C4-2B (cell line): ENCODE results near the gene NEU4.
"Not testable (repeated sequence)": the region's sequence is repeated elsewhere in the genome, so short reads cannot be mapped to it uniquely, and the experiment has no call there.

Experiments
- H3K27ac ChIP-seq: fragments of 450-650 bp; 2 replicates; pipeline ENCODE4 v1.5.1; 2017
- ZFX ChIP-seq: fragments of 450-650 bp; IDR thresholded peaks from 2 replicates; pipeline ENCODE4 v1.6.1; 2017
- TF ChIP-seq, protein P1 (sequence below): fragments of 450-650 bp; conservative IDR thresholded peaks from 2 replicates; pipeline ENCODE4 v1.5.1; 2017; ENCODE audit warnings: mild to moderate bottlenecking

Gene NEU4

DNA sequence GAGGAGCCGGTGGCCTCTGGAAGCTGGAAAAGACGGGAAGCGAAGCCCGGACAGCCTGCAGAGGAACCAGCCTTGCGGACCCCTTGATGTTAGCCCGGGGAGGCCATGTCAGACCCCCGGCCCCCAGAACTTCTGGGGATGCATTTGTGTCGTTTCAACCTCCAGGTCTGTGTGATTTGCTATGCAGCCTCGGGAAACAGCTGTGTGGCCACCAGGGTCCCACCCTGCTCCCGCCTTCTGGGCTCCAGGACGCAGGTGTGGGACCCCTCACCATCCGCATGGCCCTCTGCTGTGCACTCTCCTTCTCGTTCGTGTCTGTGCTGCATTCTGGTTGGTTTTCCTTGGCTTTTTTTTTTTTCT, 13.3 kb downstream of the NEU4 start:
- no peak overlapping the region for H3K27ac ChIP-seq
- TF ChIP-seq, protein P1, sequence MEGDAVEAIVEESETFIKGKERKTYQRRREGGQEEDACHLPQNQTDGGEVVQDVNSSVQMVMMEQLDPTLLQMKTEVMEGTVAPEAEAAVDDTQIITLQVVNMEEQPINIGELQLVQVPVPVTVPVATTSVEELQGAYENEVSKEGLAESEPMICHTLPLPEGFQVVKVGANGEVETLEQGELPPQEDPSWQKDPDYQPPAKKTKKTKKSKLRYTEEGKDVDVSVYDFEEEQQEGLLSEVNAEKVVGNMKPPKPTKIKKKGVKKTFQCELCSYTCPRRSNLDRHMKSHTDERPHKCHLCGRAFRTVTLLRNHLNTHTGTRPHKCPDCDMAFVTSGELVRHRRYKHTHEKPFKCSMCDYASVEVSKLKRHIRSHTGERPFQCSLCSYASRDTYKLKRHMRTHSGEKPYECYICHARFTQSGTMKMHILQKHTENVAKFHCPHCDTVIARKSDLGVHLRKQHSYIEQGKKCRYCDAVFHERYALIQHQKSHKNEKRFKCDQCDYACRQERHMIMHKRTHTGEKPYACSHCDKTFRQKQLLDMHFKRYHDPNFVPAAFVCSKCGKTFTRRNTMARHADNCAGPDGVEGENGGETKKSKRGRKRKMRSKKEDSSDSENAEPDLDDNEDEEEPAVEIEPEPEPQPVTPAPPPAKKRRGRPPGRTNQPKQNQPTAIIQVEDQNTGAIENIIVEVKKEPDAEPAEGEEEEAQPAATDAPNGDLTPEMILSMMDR: no peak
- no peak for TF ChIP-seq ZFX

DNA sequence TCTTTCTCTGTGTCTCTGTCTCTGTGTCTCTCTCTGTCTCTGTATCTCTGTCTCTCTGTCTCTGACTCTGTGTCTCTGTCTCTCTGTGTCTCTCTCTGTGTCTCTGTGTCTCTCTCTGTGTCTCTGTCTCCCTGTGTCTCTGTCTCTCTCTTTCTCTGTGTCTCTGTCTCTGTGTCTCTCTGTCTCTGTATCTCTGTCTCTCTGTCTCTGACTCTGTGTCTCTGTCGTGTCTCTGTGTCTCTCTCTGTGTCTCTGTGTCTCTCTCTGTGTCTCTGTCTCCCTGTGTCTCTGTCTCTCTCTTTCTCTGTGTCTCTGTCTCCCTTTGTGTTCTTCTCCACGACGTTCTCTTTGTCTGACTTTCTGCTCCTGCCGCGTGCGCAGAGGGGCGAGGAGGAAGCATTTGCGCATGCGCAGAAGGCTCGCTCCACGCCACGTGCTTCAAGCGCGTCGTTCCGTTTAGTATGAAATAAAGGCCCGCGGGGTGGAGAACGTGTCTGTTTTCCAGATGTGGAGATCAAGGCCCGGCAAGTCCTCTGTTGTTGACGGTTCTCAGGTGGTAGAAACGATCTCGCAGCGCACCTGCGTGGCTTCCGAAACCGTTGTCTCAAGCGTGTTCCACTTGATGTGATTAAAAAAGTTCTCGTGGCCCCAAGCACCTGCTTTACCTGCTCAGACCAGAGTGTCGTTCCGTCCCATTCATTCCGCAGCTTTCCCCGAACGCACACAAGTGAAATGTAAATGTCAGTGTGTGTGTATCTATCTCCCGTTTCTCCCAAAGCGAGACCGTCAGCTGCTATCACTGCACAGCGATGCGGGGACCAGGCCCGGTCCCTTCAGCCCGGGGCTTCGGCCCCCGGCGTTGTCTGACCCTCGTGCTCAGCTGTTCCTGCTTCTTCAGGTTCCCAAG, 14.8 kb downstream of the NEU4 start:
- not testable (repeated sequence) for H3K27ac ChIP-seq

DNA sequence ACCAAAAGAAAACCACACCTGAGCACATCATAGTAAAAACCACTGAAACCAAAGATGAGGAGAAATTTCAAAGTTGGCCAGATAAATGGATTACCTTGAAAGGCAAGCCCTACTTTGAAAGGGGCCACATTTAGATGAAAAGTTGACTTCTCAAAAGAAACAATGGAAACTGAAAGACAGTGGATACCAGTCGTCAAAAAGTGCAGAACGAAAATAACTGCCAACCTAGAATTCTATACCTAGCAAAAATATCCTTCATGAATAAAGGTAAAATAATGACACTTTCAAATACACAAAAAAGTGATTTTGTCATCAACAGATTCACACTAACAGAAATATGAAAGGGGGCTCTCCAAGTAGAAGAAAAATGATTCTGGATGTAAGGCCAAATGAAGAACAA, 18.4 kb downstream of the NEU4 start:
- no peak overlapping the region for H3K27ac ChIP-seq
- TF ChIP-seq ZFX: no peak
- TF ChIP-seq, protein P1: no peak

DNA sequence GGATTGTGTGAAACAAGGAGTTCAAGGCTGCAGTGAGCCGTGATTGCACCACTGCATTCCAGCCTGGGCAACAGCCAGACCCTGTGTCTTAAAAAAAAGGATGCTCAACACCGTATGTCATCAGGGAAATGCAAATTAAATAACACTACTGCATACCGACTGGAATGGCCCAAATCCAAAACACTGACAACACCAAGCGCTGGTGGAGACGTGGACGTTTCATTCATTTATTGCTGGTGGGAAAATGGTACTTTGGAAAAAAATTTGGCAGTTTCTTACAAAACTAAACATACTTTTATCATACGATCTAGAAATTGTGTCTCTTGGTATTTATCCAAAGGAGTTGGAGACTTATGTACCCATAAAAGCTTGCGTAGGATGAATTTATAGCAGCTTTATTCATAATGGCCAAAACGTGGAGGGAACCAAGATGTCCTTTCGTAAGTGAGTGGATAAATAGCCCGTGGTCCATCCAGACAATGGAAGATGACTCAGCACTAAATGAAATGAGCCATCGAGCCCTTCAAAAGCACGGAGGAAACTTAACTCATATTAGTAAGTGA, 24.2 kb downstream of the NEU4 start:
- TF ChIP-seq, protein P1: no peak
- no peak for TF ChIP-seq ZFX
- H3K27ac ChIP-seq: peak overlapping the region; percentile 59; the same call in 1 of the 2 replicates

DNA sequence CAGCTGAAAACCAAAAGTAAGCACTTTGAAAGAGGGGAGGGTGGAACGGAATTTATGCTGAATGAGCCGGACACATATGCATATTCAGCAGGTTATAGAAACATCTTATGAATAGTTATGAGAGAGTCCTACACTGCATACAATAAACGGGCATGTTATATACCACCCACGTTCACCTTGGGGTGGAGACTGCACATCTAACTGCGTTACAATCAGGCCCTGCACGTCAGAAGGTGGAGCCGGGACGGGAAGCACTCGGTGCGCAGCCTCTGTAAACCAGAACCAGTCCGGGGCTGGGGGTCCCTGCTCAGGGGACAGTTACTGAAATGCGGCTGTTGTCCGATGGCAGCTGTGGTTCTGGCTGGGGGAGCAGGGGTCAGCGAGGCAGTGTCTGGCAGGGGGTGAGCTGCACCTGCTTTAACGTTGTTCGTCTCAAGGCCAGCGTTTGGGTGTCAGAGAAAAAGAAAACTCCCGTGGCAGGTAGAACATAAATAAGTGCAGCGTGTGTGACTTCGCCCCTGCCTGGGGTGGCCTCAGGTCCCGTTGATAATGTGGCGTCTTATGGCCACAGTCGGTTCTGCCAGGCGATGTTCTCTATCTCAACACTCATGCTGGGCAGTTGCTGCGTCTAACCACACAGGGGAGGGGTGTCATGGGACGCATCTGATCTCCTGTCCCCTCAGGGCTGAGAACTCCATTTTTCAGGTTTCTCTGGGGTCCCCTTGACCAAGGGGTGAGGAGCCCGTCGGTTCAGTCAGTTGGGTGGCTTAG, 24.9 kb downstream of the NEU4 start:
- H3K27ac ChIP-seq: peak overlapping the region; percentile 59

DNA sequence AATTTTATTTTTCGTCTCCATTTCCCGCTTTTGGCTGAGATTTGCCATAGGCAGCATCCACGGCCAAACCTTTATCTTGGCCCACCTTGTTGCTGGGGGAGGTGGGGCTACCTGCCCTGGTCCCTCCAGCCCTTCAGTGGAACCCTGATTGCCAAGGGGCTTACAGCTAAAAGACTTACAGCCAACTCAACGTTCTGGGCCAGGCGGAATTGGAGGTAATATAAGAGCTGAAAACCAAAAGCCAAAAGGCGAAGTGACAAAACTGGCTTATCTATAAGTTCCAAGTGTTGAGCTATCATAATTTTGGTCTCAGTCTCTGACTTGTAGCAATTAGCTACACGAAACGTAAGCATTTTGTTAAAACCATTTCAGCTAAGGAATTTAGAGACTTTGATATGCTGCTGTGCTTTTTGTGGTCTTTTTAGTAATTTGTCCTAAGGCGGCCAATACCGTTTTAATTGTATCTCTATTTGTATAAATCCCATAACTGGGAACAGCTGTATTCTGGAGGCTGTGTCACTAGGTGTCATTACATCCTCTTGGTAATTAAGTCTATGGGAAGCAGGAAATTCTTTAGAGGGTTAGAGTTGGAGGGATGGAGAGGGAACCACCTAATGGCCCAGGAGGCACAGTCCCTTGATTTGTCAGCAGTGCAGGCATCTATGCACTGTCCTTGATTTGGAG, 25.7 kb downstream of the NEU4 start:
- peak overlapping the region; percentile 59; the same call in 1 of the 2 replicates for H3K27ac ChIP-seq
- TF ChIP-seq, protein P1: no peak
- no peak for TF ChIP-seq ZFX

DNA sequence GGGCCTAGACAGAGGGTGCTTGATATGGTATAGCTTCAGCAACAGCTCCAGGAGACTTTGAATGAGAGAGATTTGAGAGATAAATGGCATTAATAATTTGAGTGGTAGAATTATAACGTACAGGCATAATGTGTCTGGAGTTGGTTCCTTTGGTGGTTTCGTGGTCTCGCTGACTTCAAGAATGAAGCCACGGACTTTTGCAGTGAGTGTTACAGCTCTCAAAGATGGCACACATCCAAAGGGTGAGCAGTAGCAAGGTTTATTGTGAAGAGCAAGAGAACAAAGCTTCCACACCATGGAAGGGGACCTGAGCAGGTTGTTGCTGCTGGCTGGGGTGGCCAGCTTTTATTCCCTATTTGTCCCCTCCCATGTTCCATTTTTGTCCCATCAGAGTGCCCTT, 26.6 kb downstream of the NEU4 start:
- no peak for TF ChIP-seq ZFX
- TF ChIP-seq, protein P1: no peak
- no peak overlapping the region for H3K27ac ChIP-seq

DNA sequence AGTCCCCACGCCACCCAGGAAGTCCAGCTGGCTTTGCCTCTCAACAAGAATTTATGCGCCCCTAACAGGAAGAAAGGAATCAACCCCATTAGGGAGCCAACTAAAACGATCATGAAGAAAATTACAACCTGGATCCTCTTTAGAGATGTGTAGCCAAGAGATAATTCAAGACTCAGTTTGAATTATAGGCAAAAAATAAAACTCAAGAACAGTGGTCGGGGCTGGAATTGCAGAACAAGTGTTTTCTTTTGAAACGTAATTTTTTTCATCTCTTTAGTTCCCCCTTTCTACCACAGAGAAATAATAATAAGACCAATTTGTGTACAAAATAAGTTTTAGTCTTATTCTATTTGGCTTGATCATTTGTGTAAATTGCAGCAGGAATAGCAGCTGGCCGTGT, 27.3 kb downstream of the NEU4 start:
- H3K27ac ChIP-seq: no peak overlapping the region
- no peak for TF ChIP-seq ZFX
- TF ChIP-seq, protein P1: no peak; the same call in 1 of the 2 replicates
